Astrocyte of the cerebellum (primary cell): ENCODE data around the gene CHD2.
A peak's percentile ranks its signal among the peaks of the same experiment; 100 is the strongest.

Experiments
- DNase-seq: peaks from one replicate; pipeline ENCODE4 v3.0.0-alpha.2; 2011; ENCODE audit warnings: low read depth
- H3K4me3 ChIP-seq: 2 replicates; pipeline ENCODE4 v1.5.1; 2011; ENCODE audit warnings: mild to moderate bottlenecking, low read depth, low read length, moderate library complexity
- in situ Hi-C: cut with HindIII; loops from 2 replicates; pipeline ENCODE4 v1.10.0; 2017; ENCODE audit warnings: low sequenced_read_pairs
- TF ChIP-seq, protein P1 (sequence below): IDR thresholded peaks from 2 replicates; pipeline ENCODE4 v1.5.1; 2012; ENCODE audit warnings: low read length, low read depth, moderate library complexity, mild to moderate bottlenecking; ENCODE audit errors: missing control alignments

Gene CHD2

DNA sequence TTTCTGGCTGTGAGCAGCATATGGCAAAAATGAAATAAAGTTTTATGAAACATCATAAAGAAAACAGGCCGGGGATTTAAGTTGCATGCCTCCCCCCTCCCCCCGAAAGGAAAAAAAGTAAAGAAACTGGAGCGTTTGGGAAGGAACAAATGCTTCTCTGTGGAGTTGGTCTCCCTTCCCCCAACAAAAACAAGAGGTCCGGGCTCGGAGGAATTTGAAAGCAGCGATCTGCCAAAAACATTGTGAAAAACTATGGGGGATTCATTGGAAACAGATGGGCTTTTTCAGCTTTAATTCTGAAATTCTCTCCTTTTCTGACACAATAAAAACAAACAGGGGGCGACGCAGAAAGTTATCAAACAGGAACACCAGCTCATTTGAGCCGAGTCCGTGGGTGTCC, 171.9 kb downstream of the CHD2 start:
- TF ChIP-seq, protein P1, sequence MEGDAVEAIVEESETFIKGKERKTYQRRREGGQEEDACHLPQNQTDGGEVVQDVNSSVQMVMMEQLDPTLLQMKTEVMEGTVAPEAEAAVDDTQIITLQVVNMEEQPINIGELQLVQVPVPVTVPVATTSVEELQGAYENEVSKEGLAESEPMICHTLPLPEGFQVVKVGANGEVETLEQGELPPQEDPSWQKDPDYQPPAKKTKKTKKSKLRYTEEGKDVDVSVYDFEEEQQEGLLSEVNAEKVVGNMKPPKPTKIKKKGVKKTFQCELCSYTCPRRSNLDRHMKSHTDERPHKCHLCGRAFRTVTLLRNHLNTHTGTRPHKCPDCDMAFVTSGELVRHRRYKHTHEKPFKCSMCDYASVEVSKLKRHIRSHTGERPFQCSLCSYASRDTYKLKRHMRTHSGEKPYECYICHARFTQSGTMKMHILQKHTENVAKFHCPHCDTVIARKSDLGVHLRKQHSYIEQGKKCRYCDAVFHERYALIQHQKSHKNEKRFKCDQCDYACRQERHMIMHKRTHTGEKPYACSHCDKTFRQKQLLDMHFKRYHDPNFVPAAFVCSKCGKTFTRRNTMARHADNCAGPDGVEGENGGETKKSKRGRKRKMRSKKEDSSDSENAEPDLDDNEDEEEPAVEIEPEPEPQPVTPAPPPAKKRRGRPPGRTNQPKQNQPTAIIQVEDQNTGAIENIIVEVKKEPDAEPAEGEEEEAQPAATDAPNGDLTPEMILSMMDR: no peak
- in situ Hi-C loops: no loop called here
- peak; percentile 59 for DNase-seq
- H3K4me3 ChIP-seq: peak overlapping the region; percentile 75

DNA sequence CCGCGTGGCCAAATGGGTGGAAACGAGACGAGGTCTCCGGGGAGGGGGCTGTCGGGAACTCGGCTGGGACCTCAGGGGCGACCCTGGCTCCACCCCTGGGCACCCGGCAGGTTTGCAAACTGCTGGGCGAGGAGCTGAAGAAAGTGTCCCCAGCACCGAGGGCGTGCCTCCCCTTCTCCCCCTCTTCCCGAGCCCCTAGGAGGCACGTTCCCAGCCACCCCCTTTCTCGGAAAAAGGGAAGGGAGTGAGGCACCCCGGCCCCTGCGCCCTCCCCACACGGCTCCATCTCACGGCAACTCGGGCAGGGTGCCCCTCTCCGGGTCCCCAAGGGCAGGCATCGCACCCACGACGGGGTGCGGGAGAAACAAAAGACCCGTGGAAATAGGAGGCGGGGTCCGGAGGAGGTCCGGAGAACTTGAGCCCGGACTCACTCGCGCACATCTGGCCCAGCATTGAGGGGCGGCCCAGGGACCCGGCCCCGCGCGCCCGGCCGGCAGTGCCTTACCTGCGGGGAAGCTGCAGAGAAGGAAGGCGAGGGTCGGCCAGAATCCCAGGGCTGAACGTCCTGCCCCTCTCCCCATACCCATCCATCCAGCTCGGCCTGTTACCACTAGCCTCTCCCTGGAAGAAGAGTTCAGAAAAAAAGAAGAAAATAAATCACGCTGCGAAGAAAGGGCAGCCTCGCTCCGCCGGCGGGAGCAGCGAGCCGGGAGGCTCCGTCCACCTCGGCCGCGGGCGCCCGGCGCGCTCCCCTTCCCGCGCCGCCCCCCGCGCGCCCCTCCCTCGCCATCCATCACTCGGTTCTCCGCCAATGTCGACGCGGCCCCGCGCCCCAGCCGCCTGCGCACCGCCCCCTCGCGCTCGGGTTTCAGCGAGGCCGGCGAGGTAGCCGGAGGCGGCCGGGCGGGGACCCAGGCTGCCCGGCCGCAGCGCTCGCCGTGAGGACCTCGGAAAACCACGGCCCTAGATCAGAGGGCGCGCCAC, 172.6 kb downstream of the CHD2 start:
- in situ Hi-C loops: no loop called here
- peak; percentile 35 for DNase-seq
- TF ChIP-seq, protein P1: no peak
- H3K4me3 ChIP-seq: peak overlapping the region; percentile 75

DNA sequence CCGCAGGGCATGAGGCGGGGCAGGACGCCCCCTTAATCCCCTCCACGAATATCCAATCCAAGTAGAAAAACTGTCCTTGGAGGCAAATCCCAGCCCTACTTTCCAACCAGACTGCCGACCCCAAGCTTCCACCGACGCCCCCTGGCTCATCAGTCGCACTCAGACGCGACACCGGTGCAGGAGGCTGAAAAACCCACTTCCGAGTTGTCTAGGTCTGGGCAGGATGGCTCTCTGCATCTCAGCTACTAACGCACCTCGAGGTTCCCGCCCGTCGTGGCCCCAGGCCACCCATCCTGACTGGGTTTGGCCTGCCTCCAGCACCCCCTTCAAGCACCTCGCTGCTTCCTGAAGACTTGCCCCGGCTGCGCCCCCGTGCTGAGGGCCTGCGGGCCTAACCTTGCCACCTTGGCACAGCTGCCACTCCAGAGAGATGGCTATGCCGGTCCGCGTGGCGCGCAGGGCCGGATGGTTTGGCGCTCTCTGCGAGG, 173.4 kb downstream of the CHD2 start:
- in situ Hi-C loops: no loop called here
- no peak for DNase-seq
- TF ChIP-seq, protein P1: no peak
- H3K4me3 ChIP-seq: peak overlapping the region; percentile 24

DNA sequence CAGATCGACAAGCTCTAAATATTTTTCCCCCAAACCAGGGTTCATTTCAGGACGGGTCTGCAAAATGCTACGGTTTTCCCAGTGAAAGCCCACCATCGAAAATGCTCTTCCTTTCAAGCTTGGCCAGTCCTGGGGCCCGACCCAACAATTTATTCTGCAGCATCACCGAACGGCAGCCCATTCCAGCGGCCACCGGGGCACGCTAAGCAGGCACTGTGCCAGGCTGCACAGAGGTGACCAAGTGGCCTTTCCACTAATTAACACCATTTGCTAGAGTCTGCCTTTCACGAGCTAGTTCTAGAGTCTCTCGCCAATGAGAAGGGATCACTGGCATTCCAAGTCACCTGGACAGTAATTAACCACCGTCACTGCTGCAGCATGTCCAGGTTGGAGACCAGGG, 174.5 kb downstream of the CHD2 start:
- DNase-seq: no peak
- no peak overlapping the region for H3K4me3 ChIP-seq
- in situ Hi-C loops: no loop called here
- TF ChIP-seq, protein P1: no peak

DNA sequence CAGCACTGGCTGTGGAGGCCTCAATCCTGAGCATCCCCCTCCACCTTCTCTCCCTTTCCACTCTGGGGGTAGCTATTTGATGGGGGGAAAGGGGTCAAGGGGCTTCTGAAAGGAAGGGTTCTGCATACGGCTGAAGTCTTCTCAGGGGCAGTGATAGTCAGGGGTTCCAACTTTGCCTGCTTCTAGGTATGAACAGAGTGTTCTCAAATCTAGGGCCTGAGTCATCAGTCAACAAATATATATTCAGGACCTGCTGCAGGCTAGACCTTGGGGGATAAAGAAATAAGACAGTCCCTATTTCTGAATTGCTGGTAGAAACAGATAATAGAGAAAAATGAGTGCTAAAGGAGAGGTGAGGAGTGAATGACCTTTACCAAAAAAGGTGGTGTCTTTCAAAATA, 176.1 kb downstream of the CHD2 start:
- TF ChIP-seq, protein P1: no peak
- no peak overlapping the region for H3K4me3 ChIP-seq
- no peak for DNase-seq
- in situ Hi-C loops: no loop called here

DNA sequence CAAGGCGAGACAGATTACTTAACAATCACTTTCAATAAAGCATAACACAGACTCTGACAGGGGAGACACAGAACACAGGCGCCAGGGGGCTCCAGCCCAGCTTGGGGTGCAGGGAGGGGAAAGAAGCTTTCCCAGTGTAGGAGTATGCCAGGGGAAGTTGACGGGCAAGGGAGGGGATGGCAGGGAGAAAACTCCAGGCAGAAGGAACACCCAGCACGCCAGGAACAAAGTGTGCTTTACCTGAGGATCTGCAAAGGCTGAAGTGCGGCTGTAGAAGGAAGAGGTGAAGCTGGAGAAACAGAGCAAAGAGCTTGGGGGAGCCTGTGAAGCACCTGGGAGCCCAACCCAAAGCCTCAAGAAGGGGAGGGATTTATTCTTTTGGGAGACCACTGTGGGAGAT, 176.8 kb downstream of the CHD2 start:
- no peak for DNase-seq
- TF ChIP-seq, protein P1: no peak
- no peak overlapping the region for H3K4me3 ChIP-seq
- in situ Hi-C loops: no loop called here
